Measurements from ENCODE around the gene IL18RAP. TPM values are rescaled to one million over a fixed set of nuclear protein-coding genes. Genes with fewer than 3 reads are reported as not detected.

IL18RAP gene
- total RNA-seq, 1 donor, result 0.09 TPM

- no peak for DNase-seq (ENCODE audit: low read depth)
- TF ChIP-seq CTCF (IDR thresholded peaks at IDR 0.05; ENCODE audit: insufficient read depth, low read length), result no peak
- no peak overlapping the region for H3K4me3 ChIP-seq (ENCODE audit: low read depth, low read length)
Observed at GRCh38 chr2:102461188-102461587, 38.2 kb downstream of the IL18RAP start.

- DNase-seq (ENCODE audit: low read depth), result no peak
- H3K4me3 ChIP-seq (ENCODE audit: low read depth, low read length), result no peak overlapping the region
- no peak for TF ChIP-seq CTCF (IDR thresholded peaks at IDR 0.05; ENCODE audit: insufficient read depth, low read length)
Observed at GRCh38 chr2:102463160-102463559, 40.2 kb downstream of the IL18RAP start.

- no peak for DNase-seq (ENCODE audit: low read depth)
- TF ChIP-seq CTCF (IDR thresholded peaks at IDR 0.05; ENCODE audit: insufficient read depth, low read length), result no peak
Observed at GRCh38 chr2:102470168-102470567, 47.2 kb downstream of the IL18RAP start.

GRCh38 chr2:102473020-102473419 is 50.1 kb downstream of the IL18RAP start, which contains the start of gene SLC9A4:
Gene SLC9A4, plus strand, starts transcription at chr2:102473226. Its CDS starts 534 bp downstream, at chr2:102473760.
- no peak within 1 kb of the TSS for H3K4me3 ChIP-seq (ENCODE audit: low read depth, low read length)
- TF ChIP-seq CTCF (IDR thresholded peaks at IDR 0.05; ENCODE audit: insufficient read depth, low read length), result peak; percentile 91
- DNase-seq (ENCODE audit: low read depth), result peak; percentile 59

More at GRCh38 chr2:102470168-102470567, 47.2 kb downstream of the IL18RAP start:
- H3K4me3 ChIP-seq (ENCODE audit: low read depth, low read length), result no peak overlapping the region

- TF ChIP-seq CTCF (IDR thresholded peaks at IDR 0.05; ENCODE audit: insufficient read depth, low read length), result no peak
- H3K4me3 ChIP-seq (ENCODE audit: low read depth, low read length), result no peak overlapping the region
- DNase-seq (ENCODE audit: low read depth), result no peak
Observed at GRCh38 chr2:102473631-102474030, 50.7 kb downstream of the IL18RAP start.

- H3K4me3 ChIP-seq (ENCODE audit: low read depth, low read length), result no peak overlapping the region
- DNase-seq (ENCODE audit: low read depth), result no peak
- no peak for TF ChIP-seq CTCF (IDR thresholded peaks at IDR 0.05; ENCODE audit: insufficient read depth, low read length)
Observed at GRCh38 chr2:102474785-102475184, 51.8 kb downstream of the IL18RAP start.

Data from fibroblast of the aortic adventitia (primary cell).